T-helper 1 cell (primary cell): Measurements from ENCODE around the gene CLEC16A.

Experiments
- DNase-seq, 5 donors: peaks; one replicate each; pipeline ENCODE4 v3.0.0-alpha.2; 2012 to 2020

Gene CLEC16A

GRCh38 chr16:11045846-11046245 lies 101.5 kb downstream of the CLEC16A start:
- no peak for DNase-seq

GRCh38 chr16:11046382-11046931 lies 102.1 kb downstream of the CLEC16A start:
- DNase-seq = no peak

- DNase-seq = no peak
Measured at GRCh38 chr16:11047057-11047456, 102.7 kb downstream of the CLEC16A start.

- DNase-seq = no peak
Measured at GRCh38 chr16:11047939-11048800, 103.8 kb downstream of the CLEC16A start.

GRCh38 chr16:11049396-11050059 lies 105.2 kb downstream of the CLEC16A start:
- no peak for DNase-seq

GRCh38 chr16:11050536-11050935 lies 106.2 kb downstream of the CLEC16A start:
- DNase-seq = no peak

- no peak for DNase-seq
Measured at GRCh38 chr16:11050944-11051343, 106.6 kb downstream of the CLEC16A start.

GRCh38 chr16:11051430-11051829 lies 107.1 kb downstream of the CLEC16A start:
- no peak for DNase-seq

- DNase-seq = peak in 1 of 5 donors; percentile 98
Measured at GRCh38 chr16:11051879-11052808, 107.8 kb downstream of the CLEC16A start.

- no peak for DNase-seq
Measured at GRCh38 chr16:11053916-11054460, 109.6 kb downstream of the CLEC16A start.

GRCh38 chr16:11056090-11056992 lies 112.0 kb downstream of the CLEC16A start:
- peak in 1 of 5 donors; percentile 52 for DNase-seq

GRCh38 chr16:11056993-11057649 lies 112.8 kb downstream of the CLEC16A start:
- no peak for DNase-seq

GRCh38 chr16:11057711-11058345 lies 113.5 kb downstream of the CLEC16A start:
- DNase-seq = no peak

- DNase-seq = no peak
Measured at GRCh38 chr16:11058832-11059231, 114.5 kb downstream of the CLEC16A start.

GRCh38 chr16:11059588-11059987 lies 115.2 kb downstream of the CLEC16A start:
- DNase-seq = no peak

- no peak for DNase-seq
Measured at GRCh38 chr16:11060364-11060763, 116.0 kb downstream of the CLEC16A start.

GRCh38 chr16:11060842-11061241 lies 116.5 kb downstream of the CLEC16A start:
- DNase-seq = no peak

- DNase-seq = no peak
Measured at GRCh38 chr16:11061629-11062270, 117.4 kb downstream of the CLEC16A start.

- no peak for DNase-seq
Measured at GRCh38 chr16:11063448-11064201, 119.3 kb downstream of the CLEC16A start.
